Measurements from ENCODE around the gene CYB5RL. TPM values are rescaled to one million over a fixed set of nuclear protein-coding genes. Genes with fewer than 3 reads are reported as not detected.

The CYB5RL gene
- total and polyA plus RNA-seq, 2 donors (not counting 3 experiments of a cell fraction or from before 2014, with no cell fraction given), result 5.8 to 8.6 TPM

DNA sequence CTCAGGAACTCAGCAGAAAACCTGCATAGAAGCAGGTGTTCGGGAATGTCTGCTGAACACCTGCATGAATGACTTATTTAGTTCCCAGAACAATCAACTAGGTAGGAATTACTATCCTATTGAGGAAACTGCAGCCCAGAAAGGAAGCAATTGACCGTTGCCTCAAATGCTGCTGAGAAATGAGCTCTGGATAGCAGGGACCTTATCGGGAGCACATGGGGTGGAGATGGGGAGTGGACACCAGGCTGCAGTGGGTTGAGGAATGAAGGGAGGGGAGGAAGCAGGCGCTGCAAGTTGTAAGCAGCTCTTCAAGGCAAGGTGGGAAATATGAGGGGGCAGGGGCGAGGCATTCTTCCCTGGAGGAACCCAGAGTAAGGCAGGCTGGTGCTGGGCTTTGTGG is 36.3 kb downstream of the CYB5RL start:
- dilution Hi-C loops (cut with MboI; ENCODE audit: extremely low pct_ligation_motif_present, low sequenced_read_pairs), result no loop called here
- Histone ChIP-seq H3K9me1 (replicated peaks; ENCODE audit: control insufficient read depth, extremely low read depth, insufficient read depth, low read length) (no peaks in the 10 kb centered on the region), H3K27ac (ENCODE audit: insufficient read depth, low read depth, low read length) (no peak overlapping the region), H3K4me3 (replicated peaks in 1 of 3; ENCODE audit: insufficient read depth in 1 of 3, low read depth in 1 of 3, low read length in 3 of 3) (no peak overlapping the region), H4K20me1 (replicated peaks; ENCODE audit: control insufficient read depth, extremely low read depth, insufficient read depth, low read length) (no peaks in the 10 kb centered on the region), H3K36me3 (ENCODE audit: control insufficient read depth in 2 of 2, extremely low read depth in 1 of 2, insufficient read depth in 2 of 2, low read length in 2 of 2) (no peaks in the 10 kb centered on the region), H3K79me2 (ENCODE audit: control insufficient read depth, insufficient read depth, low read length) (no peaks in the 10 kb centered on the region), H2AFZ (ENCODE audit: low read depth, low read length) (no peak overlapping the region), H3K4me1 (ENCODE audit: control insufficient read depth, extremely low read depth, insufficient read depth, low read length) (no peaks in the 10 kb centered on the region), H3K27me3 (ENCODE audit: control insufficient read depth in 2 of 2, insufficient read depth in 2 of 2, low read length in 2 of 2) (no peaks in the 10 kb centered on the region), H3K4me2 (ENCODE audit: insufficient read depth, low read length) (no peak overlapping the region), H3K9ac (replicated peaks; ENCODE audit: extremely low read depth, insufficient read depth, low read length) (no peak overlapping the region), H3K9me3 (replicated peaks; ENCODE audit: control insufficient read depth, insufficient read depth, low read length) (no peaks in the 10 kb centered on the region)
- intact Hi-C loops (cut with micrococcal nuclease), result no loop called here
- DNase-seq (ENCODE audit: low read depth, low spot score), result no peak
- no peak for FAIRE-seq
- ChIA-PET CTCF (interaction anchor here (0.9 to 1.4 kb wide), 4 partner anchors 9 to 42 kb away, joined by 3 to 4 read pairs (median 3); no protein-coding TSS in a partner anchor), POLR2A (interaction anchor here (0.5 kb wide), 1 partner anchor 488 kb away, joined by 3 read pairs; no protein-coding TSS in a partner anchor)
- TF ChIP-seq JUN (IDR thresholded peaks at IDR 0.05; ENCODE audit: borderline replicate concordance, insufficient read depth, insufficient read length, low read depth) (no peak), GATA2 (IDR thresholded peaks at IDR 0.05; ENCODE audit: insufficient read depth, insufficient read length, low read depth, low read length) (no peak), FOS (IDR thresholded peaks at IDR 0.05; ENCODE audit: borderline replicate concordance, insufficient read depth, low read length) (no peak), EZH2 (IDR thresholded peaks at IDR 0.05; ENCODE audit: borderline replicate concordance, low read depth, low read length, severe bottlenecking) (no peak), MYC (IDR thresholded peaks at IDR 0.05; ENCODE audit: low read depth, low read length) (no peak), POLR2AphosphoS5 (IDR thresholded peaks at IDR 0.05; ENCODE audit: insufficient read depth, low read depth, low read length) (no peak), POLR2A (IDR thresholded peaks at IDR 0.05; ENCODE audit: low read depth, low read length) (no peak)
- TF ChIP-seq, protein P1, sequence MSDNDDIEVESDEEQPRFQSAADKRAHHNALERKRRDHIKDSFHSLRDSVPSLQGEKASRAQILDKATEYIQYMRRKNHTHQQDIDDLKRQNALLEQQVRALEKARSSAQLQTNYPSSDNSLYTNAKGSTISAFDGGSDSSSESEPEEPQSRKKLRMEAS (IDR thresholded peaks at IDR 0.05; ENCODE audit: insufficient read depth, insufficient read length), result no peak
- TF ChIP-seq, protein P2, sequence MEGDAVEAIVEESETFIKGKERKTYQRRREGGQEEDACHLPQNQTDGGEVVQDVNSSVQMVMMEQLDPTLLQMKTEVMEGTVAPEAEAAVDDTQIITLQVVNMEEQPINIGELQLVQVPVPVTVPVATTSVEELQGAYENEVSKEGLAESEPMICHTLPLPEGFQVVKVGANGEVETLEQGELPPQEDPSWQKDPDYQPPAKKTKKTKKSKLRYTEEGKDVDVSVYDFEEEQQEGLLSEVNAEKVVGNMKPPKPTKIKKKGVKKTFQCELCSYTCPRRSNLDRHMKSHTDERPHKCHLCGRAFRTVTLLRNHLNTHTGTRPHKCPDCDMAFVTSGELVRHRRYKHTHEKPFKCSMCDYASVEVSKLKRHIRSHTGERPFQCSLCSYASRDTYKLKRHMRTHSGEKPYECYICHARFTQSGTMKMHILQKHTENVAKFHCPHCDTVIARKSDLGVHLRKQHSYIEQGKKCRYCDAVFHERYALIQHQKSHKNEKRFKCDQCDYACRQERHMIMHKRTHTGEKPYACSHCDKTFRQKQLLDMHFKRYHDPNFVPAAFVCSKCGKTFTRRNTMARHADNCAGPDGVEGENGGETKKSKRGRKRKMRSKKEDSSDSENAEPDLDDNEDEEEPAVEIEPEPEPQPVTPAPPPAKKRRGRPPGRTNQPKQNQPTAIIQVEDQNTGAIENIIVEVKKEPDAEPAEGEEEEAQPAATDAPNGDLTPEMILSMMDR (IDR thresholded peaks at IDR 0.05; ENCODE audit: extremely low read depth in 1 of 2, insufficient read depth in 1 of 2, low read depth in 1 of 2, low read length in 2 of 2), result no peak
- no TSS peak for BruUV-seq (replicated peaks)

Measured in endothelial cell of umbilical vein (primary cell).